ENCODE results near the gene EIF2B2. TPM values are rescaled to one million over a fixed set of nuclear protein-coding genes. Genes with fewer than 3 reads are reported as not detected.

Gene EIF2B2
- total RNA-seq, 1 donor from 2014 or later, result 305 TPM

DNA sequence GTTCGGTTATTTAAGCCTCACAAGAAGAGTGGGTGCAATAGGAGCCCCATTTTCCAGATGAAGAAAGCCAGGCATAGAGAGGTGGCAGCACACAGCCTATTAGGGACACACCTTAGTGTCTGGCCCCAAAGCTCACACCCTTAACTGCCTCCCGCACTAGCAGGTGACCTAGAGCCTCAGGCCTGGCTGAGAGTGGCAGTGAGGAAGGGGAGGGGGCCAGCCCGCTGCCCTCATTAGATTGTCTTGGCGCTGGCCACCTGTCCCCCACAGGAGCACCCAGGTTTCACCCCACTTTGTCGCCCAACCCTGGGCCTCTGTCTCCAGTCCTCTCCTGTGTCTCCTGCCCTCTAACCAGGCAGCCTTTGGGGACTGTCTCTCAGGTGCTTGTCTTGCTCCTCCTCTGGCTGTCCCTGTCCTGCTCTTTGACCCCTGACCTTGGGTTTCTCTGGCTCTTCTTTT, 28.8 kb upstream of the EIF2B2 start:
- DNase-seq (ENCODE audit: low read depth, low spot score), result no peak

DNA sequence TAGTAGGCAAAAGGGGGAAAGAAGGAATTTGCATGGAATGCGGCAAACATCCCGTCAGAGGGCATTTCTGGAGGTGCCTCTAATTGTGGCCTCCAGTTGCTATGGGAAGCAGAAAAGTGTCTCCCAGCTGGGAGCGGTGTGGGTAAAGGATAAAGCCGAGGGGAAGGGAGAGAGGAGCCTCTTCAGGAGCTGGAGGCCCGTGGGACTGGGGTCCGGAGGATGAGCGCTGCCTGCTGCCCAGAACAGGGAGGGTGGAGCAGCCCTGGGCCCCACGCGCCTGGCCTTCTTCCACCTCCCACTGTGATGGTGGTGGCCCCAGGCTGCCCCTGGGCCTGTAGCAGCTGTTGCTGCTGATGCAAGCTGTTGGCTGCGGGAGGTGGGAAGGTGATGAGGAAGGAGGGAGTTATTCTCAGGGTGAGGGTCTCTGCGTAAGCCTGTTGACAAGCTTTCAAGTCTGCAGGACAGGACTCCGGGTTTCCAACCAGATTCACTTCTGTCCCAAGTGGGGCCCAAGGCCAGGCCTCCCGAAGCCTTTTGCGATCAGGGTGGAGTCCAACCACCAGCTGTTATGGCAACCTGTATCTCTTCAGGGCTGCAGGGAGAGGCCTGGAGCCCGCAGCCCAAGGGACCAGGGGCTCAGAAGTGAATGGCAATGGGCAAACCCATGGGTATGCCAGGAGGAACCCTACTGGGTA, 28.2 kb upstream of the EIF2B2 start:
- no peak for DNase-seq (ENCODE audit: low read depth, low spot score)

DNA sequence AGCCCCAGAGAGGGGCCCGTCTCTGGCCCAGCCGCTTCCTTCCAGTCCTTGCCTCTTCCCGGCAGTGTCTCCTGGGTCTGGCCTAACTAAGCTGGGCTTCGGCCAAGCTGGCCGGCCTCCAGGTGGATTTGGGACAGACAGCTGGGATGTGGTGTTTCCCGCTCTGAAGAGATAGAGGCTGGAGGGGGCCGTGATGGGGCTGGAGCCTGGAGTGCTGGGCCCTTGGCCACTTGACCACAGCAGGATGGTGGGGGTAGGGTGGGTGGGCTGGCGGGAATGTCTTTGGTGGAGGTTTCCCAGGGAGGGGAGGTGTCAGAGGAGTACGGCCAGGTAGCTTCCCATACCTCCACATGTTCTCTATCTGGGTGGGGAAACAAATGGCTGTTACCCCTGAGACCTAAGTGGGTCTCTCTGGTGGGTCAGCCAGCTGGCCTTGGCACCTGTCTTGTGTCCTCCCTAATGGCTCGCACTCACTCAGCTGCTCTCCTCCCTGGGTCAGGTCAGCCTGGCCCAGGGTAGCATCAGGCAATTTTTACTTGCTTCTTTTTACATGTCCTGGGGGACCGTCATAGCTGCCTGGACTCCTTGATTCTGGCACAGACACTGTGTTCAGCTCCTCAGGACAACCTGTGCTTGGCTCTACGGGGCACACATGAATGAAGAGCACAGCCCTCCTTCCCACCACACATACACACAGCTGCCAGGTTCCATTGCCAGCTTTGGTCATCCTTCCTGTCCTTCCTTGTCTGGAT, 27.5 kb upstream of the EIF2B2 start:
- DNase-seq (ENCODE audit: low read depth, low spot score), result no peak

DNA sequence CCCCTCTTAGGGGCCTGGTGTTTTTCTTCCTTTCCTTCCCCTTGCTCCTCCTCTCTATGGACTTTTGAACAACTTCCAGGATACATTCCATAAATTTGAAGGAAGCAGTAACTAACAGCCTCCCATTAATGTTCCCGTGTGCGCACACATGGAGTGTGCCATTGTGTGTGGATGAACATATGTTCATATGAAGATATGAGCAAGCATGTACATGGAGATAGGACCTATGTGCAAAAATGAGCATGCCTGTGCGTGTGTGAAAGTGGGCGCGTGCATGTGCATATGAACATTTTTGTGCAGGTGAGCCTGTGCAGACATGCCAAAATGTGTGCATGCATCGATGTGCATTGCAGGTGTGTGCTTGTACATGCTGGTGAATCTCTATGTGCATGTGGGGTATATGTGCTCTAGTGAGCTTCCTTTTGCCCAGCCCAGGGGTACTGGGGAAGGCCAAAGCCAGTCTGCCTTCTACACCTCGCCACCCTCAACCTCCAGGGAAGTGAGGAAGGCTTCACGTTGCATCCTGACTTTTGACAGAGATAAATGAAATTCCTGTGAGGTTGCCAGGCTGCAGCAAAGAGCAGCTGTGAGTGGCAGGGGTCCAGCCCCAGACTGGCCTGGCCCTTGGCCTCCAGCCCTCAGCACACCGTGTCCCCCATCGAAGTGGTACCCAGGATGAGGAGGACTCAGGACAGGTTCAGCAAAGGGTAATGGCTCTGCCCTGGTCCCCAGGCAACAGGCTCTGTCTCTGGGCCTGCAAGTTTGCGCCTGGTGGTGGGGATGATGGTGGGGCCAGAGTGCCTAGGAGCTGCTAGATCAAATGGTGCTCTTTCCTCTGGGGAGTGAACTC, 26.2 kb upstream of the EIF2B2 start:
- DNase-seq (ENCODE audit: low read depth, low spot score), result no peak

DNA sequence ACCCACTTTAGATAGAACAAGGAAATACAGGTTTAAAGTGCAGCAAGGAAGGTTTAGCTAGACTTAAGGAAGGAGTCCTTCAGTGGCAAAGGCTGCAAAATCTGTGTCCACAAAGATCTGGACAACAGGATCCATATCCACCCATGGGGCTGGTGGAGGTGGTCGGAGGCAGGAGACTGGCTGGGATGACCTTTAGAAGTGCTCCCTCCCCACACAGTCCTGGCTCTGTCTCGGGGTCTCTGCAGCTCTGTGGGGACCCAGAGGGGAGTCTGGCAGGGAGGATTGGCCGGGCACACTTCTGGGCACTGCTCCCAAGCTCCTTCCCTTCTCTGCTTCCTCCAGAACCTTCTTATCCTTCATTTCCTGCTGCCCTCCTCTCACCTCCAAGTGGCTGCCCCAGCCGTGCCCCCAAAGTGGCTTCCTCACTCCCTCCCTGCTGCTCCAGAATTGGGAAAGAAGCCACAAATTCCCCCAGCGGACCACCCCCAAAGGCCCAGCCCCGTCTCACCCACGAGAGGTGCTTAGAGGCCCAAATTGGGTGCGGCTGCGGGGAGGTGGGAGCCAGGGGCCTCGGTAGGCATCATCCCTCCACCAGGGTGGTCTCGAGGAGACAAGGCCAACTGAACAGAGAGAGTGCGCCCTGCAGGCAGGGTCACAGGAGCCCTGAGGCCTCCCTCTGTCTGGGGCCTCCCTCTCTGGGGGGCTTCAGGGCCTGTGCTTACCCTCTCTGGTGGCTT, 25.4 kb upstream of the EIF2B2 start:
- no peak for DNase-seq (ENCODE audit: low read depth, low spot score)

DNA sequence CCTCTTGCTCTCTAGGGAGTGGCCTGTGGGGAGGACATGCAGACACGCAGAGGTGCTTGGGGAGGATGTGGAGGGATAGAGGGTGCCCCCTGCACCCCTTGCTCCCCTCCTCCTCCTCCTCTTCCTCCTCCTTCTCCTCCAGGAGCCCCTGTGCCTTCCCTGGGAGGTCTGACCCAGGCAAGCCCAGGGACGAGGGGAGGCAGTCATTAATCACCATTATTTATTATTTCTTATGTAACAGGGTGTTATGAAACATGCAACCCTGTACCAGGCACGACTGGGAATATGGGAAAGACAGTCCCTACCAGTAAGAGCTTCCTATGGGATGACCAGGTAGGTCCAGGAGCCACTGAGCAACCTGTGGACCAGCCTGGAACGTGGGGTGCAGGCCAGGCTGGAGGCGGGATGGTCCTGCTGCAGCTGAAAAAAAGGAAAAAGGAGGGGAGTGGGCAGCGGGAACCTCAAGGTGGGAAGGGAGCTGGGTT, 24.8 kb upstream of the EIF2B2 start:
- no peak for DNase-seq (ENCODE audit: low read depth, low spot score)

DNA sequence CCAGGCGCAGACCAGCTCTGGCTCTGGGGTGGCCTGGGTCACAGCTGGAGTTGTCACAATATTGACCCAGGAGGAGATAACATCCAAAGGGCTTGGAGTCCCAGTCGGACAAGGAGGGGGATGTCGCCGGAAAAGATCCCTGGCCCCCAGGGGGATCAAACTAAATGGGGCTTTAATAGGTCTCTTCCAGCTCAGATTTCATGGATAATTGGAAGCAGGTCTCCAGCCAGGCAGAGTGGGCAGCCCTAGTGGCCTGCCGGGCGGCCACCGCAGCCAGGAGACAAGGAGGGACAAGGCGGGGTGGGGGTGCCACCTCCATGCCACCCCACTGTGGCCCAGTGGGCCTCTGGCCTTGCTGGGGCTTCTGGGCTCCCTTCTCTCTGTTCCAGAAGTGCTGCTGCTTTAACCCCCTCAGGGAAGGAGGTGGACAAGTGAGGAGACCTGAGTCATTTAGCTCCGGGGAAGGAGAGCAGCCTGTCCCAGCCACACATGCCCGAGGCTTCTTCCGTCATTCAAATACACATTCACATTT, 24.2 kb upstream of the EIF2B2 start:
- DNase-seq (ENCODE audit: low read depth, low spot score), result no peak

DNA sequence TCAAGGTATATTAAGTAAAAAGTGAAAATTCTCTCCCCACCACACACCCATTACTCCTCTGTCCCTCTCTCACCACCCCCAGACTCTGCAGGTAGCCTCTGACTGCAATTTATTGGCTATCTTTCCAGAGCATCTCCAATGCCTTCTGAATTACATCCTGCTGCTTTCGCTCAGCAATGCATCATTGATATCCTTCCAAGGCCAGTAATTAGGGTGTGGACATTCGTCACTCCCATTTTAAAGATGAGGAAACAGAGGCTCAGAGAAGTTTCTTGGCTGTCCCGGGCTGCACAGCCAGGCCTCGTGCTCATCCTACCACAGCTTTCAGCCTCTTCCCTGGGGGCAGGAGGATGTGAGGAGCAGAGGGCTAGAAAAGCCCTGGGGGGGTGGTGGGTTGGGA, 23.7 kb upstream of the EIF2B2 start:
- DNase-seq (ENCODE audit: low read depth, low spot score), result no peak

DNA sequence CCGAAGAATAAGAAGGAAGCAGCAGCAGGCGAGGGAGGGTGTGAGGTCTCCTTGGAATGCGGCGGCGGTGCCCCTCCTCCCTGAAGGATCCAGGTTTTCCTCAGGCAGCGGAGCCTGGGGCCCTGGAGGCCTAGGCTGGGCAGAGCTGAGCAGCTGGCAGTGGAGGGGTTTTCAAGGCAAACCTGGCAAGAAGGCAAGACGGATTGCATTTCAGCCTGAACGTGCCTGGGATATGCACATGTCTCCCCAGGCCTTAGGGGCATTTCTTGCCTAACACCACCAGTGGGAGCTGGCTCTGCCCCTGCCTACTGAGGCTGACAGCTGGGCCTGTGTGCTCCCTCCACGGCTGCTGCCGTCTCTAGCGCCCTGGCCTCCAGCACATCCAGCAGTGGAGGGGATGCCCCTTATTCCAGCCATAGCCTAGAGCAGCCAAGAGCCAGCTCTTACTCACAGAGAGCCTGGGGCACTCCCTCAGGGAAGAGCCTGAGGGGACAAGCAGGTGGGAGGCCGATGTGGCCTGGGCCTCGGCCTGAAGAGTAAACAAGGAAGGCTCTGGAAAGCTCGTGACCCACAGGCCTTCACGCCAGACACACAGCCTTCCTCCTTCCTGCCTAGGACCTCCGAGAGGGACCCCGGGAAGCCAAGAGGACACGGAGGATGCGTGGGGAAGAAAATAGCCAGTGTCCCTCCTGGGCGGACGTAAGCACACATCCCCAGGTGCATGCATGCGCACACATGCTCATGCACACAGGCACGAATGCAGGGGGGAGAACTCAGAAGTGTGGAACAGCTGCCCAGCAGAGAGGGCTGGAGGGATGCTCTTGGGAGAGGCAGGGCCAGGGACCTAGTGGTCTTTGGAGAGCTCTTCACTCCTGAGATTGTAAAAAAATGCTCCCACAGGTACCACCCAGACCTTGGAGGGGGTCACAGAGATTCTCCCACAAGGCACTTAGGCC, 23.0 kb upstream of the EIF2B2 start:
- DNase-seq (ENCODE audit: low read depth, low spot score), result peak; percentile 32

DNA sequence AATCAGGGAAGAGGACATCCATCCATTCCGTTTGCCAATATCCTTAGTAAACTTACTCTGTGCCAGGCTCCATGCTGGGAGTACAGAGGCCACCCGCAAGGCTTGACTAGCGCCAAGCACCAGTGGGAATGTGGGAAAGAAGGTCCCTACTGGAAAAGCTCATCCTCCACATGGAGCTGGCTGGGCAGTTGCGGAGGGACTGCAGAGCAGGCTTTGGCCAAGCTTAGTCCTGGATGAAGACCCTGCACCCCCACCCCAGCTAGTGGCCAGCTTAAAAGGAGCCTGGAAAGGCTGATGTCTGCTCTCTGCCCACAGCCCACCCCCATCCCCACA, 22.4 kb upstream of the EIF2B2 start:
- DNase-seq (ENCODE audit: low read depth, low spot score), result no peak

DNA sequence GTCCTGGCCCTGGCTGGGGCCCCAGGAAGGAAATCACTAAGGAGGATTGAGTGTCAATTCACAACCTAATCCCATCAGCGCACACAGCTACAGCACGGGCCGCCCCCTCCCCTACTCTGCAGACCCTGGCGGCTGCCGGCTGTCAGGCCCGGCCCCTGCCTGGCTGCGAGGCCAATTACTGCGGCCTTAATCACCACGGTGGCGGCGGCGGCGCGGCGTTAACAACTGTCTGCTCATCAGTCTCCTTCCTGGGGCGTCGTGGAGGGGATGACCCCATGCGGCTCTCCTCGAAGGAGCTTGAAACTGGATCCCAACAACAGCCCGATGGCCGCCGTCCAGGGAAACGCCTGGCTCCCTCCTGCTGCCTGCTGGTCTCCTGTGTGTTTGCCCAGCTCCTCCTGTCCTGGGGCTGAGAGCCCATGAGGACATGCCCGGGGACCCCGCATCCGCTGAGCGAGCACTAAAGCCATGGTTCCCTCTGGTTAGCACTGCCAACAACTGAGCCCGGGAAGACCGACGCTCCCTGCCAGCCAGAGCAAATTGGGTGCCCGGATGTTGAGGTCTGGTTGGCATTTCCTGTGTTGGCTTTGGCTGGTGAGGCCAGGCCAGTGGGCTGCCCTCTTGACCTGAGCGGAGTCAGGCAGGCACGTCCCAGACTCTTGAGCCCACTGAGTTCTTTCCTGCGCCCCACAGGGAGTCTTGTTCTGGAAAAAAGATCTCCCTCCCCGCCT, 21.8 kb upstream of the EIF2B2 start:
- no peak for DNase-seq (ENCODE audit: low read depth, low spot score)

DNA sequence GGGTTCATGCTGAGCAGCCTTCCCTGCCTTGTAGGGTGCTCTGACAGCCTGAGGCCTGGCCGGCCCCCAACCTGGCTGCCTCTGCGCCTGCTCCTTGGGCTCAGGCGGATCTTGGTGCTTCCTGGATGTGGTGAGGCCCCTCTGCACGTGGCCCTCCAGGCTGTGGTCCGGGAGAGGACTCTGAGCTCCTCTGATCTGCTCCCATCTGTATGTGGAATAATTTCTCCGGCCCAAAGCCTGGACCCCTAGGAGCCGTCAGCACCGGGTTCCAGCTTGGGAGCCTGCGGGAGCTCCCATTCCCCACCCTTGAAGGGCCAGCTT, 21.3 kb upstream of the EIF2B2 start:
- DNase-seq (ENCODE audit: low read depth, low spot score), result no peak

DNA sequence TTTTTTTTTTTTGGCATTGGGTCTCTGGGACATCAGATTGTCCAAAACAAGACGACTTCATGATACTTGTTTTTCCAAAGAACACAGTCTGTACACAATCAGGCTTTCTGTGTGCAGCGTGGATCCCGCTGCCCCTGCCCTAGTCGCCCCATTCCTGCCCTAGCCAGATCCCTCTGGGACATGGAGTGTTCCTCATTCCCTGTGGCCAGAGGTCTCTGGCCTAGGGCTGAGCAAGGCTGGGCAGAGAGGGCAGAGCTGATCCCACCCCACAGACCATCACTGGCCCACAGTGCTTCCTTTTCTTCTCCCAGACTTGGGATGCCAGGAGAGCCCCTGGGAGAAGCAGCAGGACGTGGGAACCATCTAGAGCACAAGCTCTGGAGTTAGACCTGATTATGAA, 20.9 kb upstream of the EIF2B2 start:
- no peak for DNase-seq (ENCODE audit: low read depth, low spot score)

DNA sequence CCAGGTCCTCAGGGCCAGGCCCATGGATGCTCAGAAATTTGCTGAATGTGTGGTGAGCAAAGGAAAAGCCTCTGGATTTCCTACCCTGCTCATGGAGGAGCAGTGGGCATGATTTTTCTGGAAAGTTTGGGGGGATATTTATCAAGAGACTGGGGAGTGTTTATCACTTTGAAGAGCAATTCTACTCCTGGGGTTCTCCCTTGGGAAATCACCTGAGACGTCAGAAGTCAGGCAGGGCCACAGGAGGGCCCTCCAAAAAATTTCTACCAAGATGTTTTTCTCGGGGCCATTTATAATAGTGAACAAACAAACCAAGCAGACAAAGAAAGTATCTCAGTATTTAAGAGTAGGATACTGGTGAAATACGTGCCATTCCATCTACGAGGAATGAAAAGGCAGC, 20.1 kb upstream of the EIF2B2 start:
- no peak for DNase-seq (ENCODE audit: low read depth, low spot score)

DNA sequence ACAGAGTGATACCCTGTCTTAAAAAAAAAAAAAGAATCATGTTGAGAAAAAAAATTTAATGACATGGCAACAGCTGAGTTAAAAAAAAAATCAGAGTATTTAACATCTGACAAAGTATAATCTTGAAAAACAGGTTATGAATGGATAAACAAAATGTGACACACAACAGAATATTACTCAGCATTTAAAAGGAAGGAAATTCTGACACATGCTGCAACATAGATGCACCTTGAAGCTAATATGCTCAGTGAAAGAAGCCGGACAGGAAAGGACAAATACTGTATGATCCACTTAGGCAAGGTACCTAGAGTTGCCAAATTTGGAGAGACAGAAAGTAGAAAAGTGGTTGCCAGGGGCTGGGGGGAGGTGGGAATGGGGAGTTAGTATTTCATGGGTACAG, 19.4 kb upstream of the EIF2B2 start:
- peak; percentile 65 for DNase-seq (ENCODE audit: low read depth, low spot score)

DNA sequence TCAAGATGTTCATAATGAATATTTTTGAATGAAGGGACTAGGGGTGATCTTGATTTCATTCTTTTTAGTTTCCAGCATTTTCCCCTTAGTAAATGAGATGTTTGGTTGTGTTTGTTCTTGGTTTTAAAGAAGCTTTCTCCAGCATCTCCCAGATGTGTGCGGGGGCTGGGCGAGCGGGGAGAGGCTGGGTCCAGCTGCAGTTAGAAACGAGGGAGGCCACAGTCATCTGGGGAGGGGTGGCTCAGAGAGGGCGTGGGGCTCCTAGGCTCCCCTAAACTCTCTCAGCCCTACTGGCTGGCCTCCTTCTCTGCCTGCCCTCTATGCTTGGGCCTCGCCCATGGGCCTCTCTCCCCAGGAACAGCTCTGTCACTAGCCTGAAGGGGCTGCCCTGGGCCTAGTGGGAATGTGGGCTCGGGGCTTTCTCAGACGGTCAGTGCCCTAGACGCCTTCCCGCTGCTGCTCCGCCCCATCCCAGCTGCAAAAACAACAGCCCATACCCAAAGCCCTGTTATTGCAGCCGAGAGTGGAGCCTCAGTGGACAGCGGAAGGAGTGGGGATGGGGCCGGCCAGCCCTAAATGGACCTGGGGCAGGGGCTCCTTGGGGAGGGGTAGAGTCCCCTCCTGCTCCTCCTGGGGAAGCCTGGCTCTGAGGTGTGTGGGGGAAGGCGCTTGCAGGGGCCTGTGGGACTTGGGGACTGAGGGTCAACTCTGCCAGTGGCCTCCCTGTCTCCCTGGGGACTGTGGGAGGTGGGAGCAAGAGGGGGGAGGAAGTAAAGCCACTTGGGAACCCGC, 18.3 kb upstream of the EIF2B2 start:
- no peak for DNase-seq (ENCODE audit: low read depth, low spot score)

DNA sequence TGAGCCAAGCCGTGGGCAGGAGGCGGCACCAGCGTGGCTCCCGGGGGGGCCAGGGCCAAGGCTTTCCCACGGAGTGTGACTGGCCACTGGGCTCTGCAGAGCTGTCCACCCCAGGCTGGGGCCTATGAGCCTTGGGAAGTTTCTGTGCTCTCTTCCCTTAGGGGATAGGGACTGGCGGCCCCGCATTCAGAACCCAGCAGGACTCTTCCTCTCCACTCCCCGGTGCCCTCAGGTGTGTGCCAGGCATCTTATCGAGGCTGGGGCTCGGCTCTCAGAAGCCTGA, 17.8 kb upstream of the EIF2B2 start:
- DNase-seq (ENCODE audit: low read depth, low spot score), result no peak

DNA sequence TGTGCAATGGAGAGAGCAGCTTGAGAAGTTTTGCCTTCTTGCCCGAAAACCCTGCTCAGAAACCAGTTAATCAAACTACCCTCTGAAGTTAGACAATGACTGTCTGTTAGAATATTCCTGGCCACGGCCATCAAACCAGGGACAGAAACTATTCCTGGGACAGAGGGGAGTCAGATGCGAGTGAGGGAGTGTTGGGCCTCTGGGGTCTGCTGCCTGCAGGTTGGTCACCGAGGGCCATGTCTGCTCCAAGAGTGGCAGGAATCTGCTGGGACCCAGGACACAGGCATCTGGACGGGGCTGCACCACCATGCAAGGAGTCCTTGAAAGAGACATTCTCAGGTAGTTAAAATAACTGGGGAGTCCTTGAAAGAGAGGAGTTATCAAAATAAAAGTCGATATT, 16.9 kb upstream of the EIF2B2 start:
- no peak for DNase-seq (ENCODE audit: low read depth, low spot score)

DNA sequence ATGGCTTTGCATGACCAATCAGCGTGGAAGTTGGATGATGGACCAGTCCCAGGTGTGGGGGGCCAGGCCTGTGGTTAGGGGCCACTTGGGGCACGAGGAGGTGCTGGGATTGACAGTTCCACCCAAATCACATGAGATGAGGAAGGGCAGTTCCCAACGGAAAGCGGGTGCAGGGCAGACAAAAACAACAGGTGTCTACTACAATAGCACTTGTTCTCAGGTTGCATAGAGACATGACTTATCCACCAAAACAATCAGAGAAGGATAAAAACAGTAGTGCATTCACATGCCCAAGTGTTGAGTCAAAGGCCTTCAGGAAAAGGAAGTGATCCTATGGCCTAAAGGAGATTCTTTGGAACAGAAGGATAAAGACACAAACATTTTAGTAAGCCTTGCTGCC, 14.6 kb upstream of the EIF2B2 start:
- DNase-seq (ENCODE audit: low read depth, low spot score), result peak; percentile 96

Measured in pulmonary artery endothelial cell (primary cell).